HG03064 (cell line): ENCODE results near the gene CCDC142.
"Not testable (repeated sequence)": the region's sequence is repeated elsewhere in the genome, so short reads cannot be mapped to it uniquely, and the experiment has no call there.

Experiments used
- ATAC-seq: cut with Tn5 transposase; IDR thresholded peaks from one replicate; pipeline ENCODE4 v1.9.1; 2021; ENCODE audit warnings: low read depth; ENCODE audit not compliant: unreplicated experiment

The CCDC142 gene

GRCh38 chr2:74500578-74500946 lies 17.8 kb upstream of the CCDC142 start:
- no peak for ATAC-seq

- no peak for ATAC-seq
Measured at GRCh38 chr2:74499940-74500577, 17.3 kb upstream of the CCDC142 start.

GRCh38 chr2:74499267-74499939 lies 16.6 kb upstream of the CCDC142 start, which contains the start of gene LBX2:
LBX2 (minus strand) TSS chr2:74499603; CDS start chr2:74499537, 66 bp downstream.
- no peak for ATAC-seq

- no peak for ATAC-seq
Measured at GRCh38 chr2:74498500-74499266, 15.9 kb upstream of the CCDC142 start.

GRCh38 chr2:74497777-74498499 lies 15.1 kb upstream of the CCDC142 start:
- no peak for ATAC-seq

GRCh38 chr2:74496997-74497776 lies 14.4 kb upstream of the CCDC142 start:
- no peak for ATAC-seq

- no peak for ATAC-seq
Measured at GRCh38 chr2:74495440-74495839, 12.6 kb upstream of the CCDC142 start.

GRCh38 chr2:74493546-74493945 lies 10.7 kb upstream of the CCDC142 start:
- no peak for ATAC-seq

GRCh38 chr2:74491648-74492544 lies 9.1 kb upstream of the CCDC142 start:
- ATAC-seq, result no peak

GRCh38 chr2:74489906-74490305 lies 7.1 kb upstream of the CCDC142 start:
- ATAC-seq, result no peak

- ATAC-seq, result no peak
Measured at GRCh38 chr2:74488643-74489481, 6.1 kb upstream of the CCDC142 start.

- no peak for ATAC-seq
Measured at GRCh38 chr2:74486141-74486540, 3.3 kb upstream of the CCDC142 start.

GRCh38 chr2:74483675-74484164 lies 922 bp upstream of the CCDC142 start:
- not testable (repeated sequence) for ATAC-seq

GRCh38 chr2:74481961-74482800 lies 617 bp downstream of the CCDC142 start:
- ATAC-seq, result peak; percentile 34

GRCh38 chr2:74481431-74481830 lies 1.4 kb downstream of the CCDC142 start:
- ATAC-seq, result no peak

- ATAC-seq, result no peak
Measured at GRCh38 chr2:74474899-74475298, 7.9 kb downstream of the CCDC142 start.

- no peak for ATAC-seq
Measured at GRCh38 chr2:74474481-74474880, 8.3 kb downstream of the CCDC142 start.
